Loucy (cell line): ENCODE results near the gene TSEN54.

ENCODE experiments used
- H2AFZ ChIP-seq: fragments of 200-600 bp; sonication (generic); 2 replicates; pipeline ENCODE4 v1.6.0; 2016; ENCODE audit warnings: antibody characterized with exemption, mild to moderate bottlenecking, low read length, moderate library complexity
- H3F3A ChIP-seq: fragments of 200-600 bp; 2 replicates; pipeline ENCODE4 v1.6.0; 2016; ENCODE audit warnings: antibody characterized with exemption, low read depth, mild to moderate bottlenecking
- H3K27me3 ChIP-seq: fragments of 200-600 bp; sonication (generic); 2 replicates; pipeline ENCODE4 v1.6.1; 2014; ENCODE audit warnings: low read length, mild to moderate bottlenecking; ENCODE audit not compliant: insufficient read depth, poor library complexity, severe bottlenecking
- H3K36me3 ChIP-seq: fragments of 200-600 bp; sonication (generic); 2 replicates; pipeline ENCODE4 v1.6.1; 2016; ENCODE audit warnings: low read length; ENCODE audit not compliant: insufficient read depth
- H3K4me1 ChIP-seq: fragments of 200-600 bp; sonication (generic); 2 replicates; pipeline ENCODE4 v1.5.1; 2014; ENCODE audit warnings: low read length, mild to moderate bottlenecking; ENCODE audit not compliant: insufficient read depth, poor library complexity, severe bottlenecking
- H3K4me2 ChIP-seq: fragments of 200-600 bp; sonication (generic); 2 replicates; pipeline ENCODE4 v1.6.0; 2014; ENCODE audit warnings: antibody characterized with exemption, low read length, low read depth, mild to moderate bottlenecking; ENCODE audit not compliant: poor library complexity, severe bottlenecking
- H3K4me3 ChIP-seq: fragments of 200-600 bp; sonication (generic); 2 replicates; pipeline ENCODE4 v1.5.1; 2014; ENCODE audit warnings: low read length, mild to moderate bottlenecking, mixed read lengths; ENCODE audit not compliant: poor library complexity, severe bottlenecking
- H3K79me2 ChIP-seq: fragments of 200-600 bp; sonication (generic); 2 replicates; pipeline ENCODE4 v1.6.1; 2014; ENCODE audit warnings: low read length; ENCODE audit not compliant: insufficient read depth
- H3K9ac ChIP-seq: fragments of 200-600 bp; sonication (generic); 2 replicates; pipeline ENCODE4 v1.6.0; 2014; ENCODE audit warnings: mild to moderate bottlenecking, low read depth, low read length, moderate library complexity; ENCODE audit not compliant: poor library complexity, severe bottlenecking
- H3K9me2 ChIP-seq: fragments of 200-600 bp; sonication (generic); replicated peaks from 2 replicates; pipeline ENCODE4 v1.6.1; 2016; ENCODE audit warnings: low read depth, low read length, mixed read lengths
- H3K9me3 ChIP-seq: fragments of 200-600 bp; sonication (generic); 2 replicates; pipeline ENCODE4 v1.6.1; 2014; ENCODE audit warnings: mild to moderate bottlenecking, antibody characterized with exemption, low read length, low read depth; ENCODE audit not compliant: insufficient read depth
- H4K20me1 ChIP-seq: fragments of 200-600 bp; sonication (generic); 2 replicates; pipeline ENCODE4 v1.6.0; 2014; ENCODE audit warnings: antibody characterized with exemption, low read length, mild to moderate bottlenecking; ENCODE audit not compliant: insufficient read depth, poor library complexity, severe bottlenecking
- CTCF ChIP-seq: fragments of 200-600 bp; sonication (generic); conservative IDR thresholded peaks from 2 replicates; pipeline ENCODE4 v1.5.1; 2014; ENCODE audit warnings: mild to moderate bottlenecking, antibody characterized with exemption, low read length
- EZH2phosphoT487 ChIP-seq: fragments of 200-600 bp; IDR thresholded peaks from 2 replicates; pipeline ENCODE4 v1.6.1; 2018; ENCODE audit warnings: antibody characterized with exemption, mild to moderate bottlenecking, moderate library complexity, borderline replicate concordance

Gene TSEN54

GRCh38 chr17:75485688-75486087, 30.6 kb upstream of the TSEN54 start:
- Histone ChIP-seq H3F3A (no peaks in the 10 kb centered on the region), H3K79me2 (no peaks in the 10 kb centered on the region), H3K9me2 (no peaks in the 10 kb centered on the region), H3K27me3 (no peaks in the 10 kb centered on the region), H3K9ac (no peak overlapping the region), H2AFZ (no peak overlapping the region), H4K20me1 (no peaks in the 10 kb centered on the region), H3K4me2 (no peak overlapping the region), H3K9me3 (no peaks in the 10 kb centered on the region), H3K4me1 (peaks cover 13% of the 10 kb centered on the region), H3K36me3 (no peaks in the 10 kb centered on the region; the same call in 1 of the 2 replicates), H3K4me3 (no peak overlapping the region)
- no peak for TF ChIP-seq CTCF
- no peak for TF ChIP-seq EZH2phosphoT487

- no peaks in the 10 kb centered on the region; the same call in 1 of the 2 replicates for H3K36me3 ChIP-seq
- H2AFZ ChIP-seq: no peak overlapping the region
- no peak overlapping the region for H3K4me2 ChIP-seq
- H3K4me3 ChIP-seq: no peak overlapping the region
- no peaks in the 10 kb centered on the region for H3K79me2 ChIP-seq
- no peaks in the 10 kb centered on the region for H3K9me3 ChIP-seq
- no peaks in the 10 kb centered on the region for H3K9me2 ChIP-seq
- H3K27me3 ChIP-seq: no peaks in the 10 kb centered on the region
- TF ChIP-seq EZH2phosphoT487 (no peak), CTCF (no peak)
- H4K20me1 ChIP-seq: no peaks in the 10 kb centered on the region
- H3F3A ChIP-seq: no peaks in the 10 kb centered on the region
- H3K4me1 ChIP-seq: peaks cover 13% of the 10 kb centered on the region
- H3K9ac ChIP-seq: no peak overlapping the region
Observed at GRCh38 chr17:75486151-75486550, 30.2 kb upstream of the TSEN54 start.

- H2AFZ ChIP-seq: no peak overlapping the region
- peak overlapping the region; percentile 69 for H3K4me2 ChIP-seq
- H4K20me1 ChIP-seq: no peaks in the 10 kb centered on the region
- TF ChIP-seq CTCF (0 out of 2 replicates have a peak, but pooled peaks have one; percentile 5), EZH2phosphoT487 (no peak)
- H3K9me3 ChIP-seq: no peaks in the 10 kb centered on the region
- no peaks in the 10 kb centered on the region for H3K27me3 ChIP-seq
- peaks cover 4% of the 10 kb centered on the region; the same call in 1 of the 2 replicates for H3K36me3 ChIP-seq
- no peaks in the 10 kb centered on the region for H3F3A ChIP-seq
- peak overlapping the region; percentile 58 for H3K4me3 ChIP-seq
- H3K4me1 ChIP-seq: peaks cover 13% of the 10 kb centered on the region
- H3K79me2 ChIP-seq: no peaks in the 10 kb centered on the region
- peak overlapping the region; percentile 70 for H3K9ac ChIP-seq
- no peaks in the 10 kb centered on the region for H3K9me2 ChIP-seq
Observed at GRCh38 chr17:75486951-75487350, 29.4 kb upstream of the TSEN54 start.
